Measurements from ENCODE around the gene PSMC1. TPM values are rescaled to one million over a fixed set of nuclear protein-coding genes. Genes with fewer than 3 reads are reported as not detected.

The PSMC1 gene
- total and polyA plus RNA-seq, 2 of the 4 experiments (the other 2 are of a cell fraction) = 181 to 194 TPM

DNA sequence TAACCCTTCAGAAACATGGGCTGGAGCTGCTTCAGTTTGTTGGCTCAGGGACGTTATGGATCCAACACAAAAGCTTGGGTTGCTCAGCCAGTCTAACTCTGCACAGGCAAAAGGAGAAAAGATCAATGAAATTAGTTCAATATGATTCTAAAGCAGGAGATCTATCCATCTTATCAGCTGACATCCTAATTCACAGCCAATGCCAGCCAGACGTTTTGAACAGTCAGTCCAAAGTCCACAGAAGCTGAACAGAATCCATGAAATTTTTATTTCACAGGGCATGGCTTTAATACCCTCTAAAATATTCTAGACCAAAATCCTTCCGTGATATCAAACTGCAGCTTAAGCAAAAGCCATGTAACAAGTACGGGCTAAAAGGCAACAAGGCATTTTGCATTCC lies 61.7 kb downstream of the PSMC1 start:
- Histone ChIP-seq H2AK5ac (ENCODE audit: low read depth, low read length) (no peak overlapping the region), H4K91ac (ENCODE audit: insufficient read depth, low read depth, low read length) (no peak overlapping the region), H3K4me3 (ENCODE audit: insufficient read depth, low read depth, low read length) (no peak overlapping the region), H3K4ac (ENCODE audit: low read depth, low read length) (no peak overlapping the region), H3K27ac (ENCODE audit: insufficient read depth, low read length) (no peak overlapping the region), H3K14ac (replicated peaks; ENCODE audit: low read depth, low read length) (no peak overlapping the region), H3K36me3 (ENCODE audit: control insufficient read depth, insufficient read depth, low read length) (peaks cover 9% of the 10 kb centered on the region), H3K27me3 (ENCODE audit: control insufficient read depth, insufficient read depth, low read length) (no peaks in the 10 kb centered on the region), H4K5ac (ENCODE audit: low read depth, low read length) (no peak overlapping the region), H3K4me2 (ENCODE audit: low read depth, low read length) (no peak overlapping the region), H2BK20ac (ENCODE audit: low read depth, low read length) (no peak overlapping the region), H3K9me1 (ENCODE audit: insufficient read depth, low read length) (no peaks in the 10 kb centered on the region), H3K79me1 (ENCODE audit: low read depth in 1 of 2, low read length in 2 of 2) (peaks cover 12 to 18% of the 10 kb centered on the region in 2 experiments), H4K20me1 (ENCODE audit: insufficient read depth, low read length) (no peaks in the 10 kb centered on the region; the same call in 1 of the 2 replicates), H4K8ac (ENCODE audit: low read depth in 2 of 2, low read length in 2 of 2) (no peak overlapping the region), H3K56ac (ENCODE audit: extremely low read depth, insufficient read depth, low read length) (no peak overlapping the region), H2BK5ac (ENCODE audit: low read depth, low read length, poor library complexity, severe bottlenecking) (no peak overlapping the region), H2AK9ac (replicated peaks; ENCODE audit: low read depth, low read length, poor library complexity) (no peak overlapping the region), H3K9ac (ENCODE audit: low read depth, low read length) (no peak overlapping the region), H3K18ac (ENCODE audit: low read depth, low read length) (no peak overlapping the region), H2AFZ (replicated peaks; ENCODE audit: low read length, poor library complexity) (no peak overlapping the region), H3K23ac (ENCODE audit: low read depth, low read length) (no peak overlapping the region), H2BK15ac (ENCODE audit: low read depth, low read length) (no peak overlapping the region), H3K4me1 (ENCODE audit: control insufficient read depth, insufficient read depth, low read length) (no peaks in the 10 kb centered on the region), H3K9me3 (ENCODE audit: control insufficient read depth, insufficient read depth, low read length) (no peaks in the 10 kb centered on the region), H2BK120ac (ENCODE audit: low read depth, low read length) (no peak overlapping the region)
- dilution Hi-C loops (cut with HindIII; ENCODE audit: low sequenced_read_pairs, unreplicated experiment) = no loop called here
- intact Hi-C loops (cut with micrococcal nuclease) = no loop called here
- ChIA-PET CTCF (interaction anchor here (0.6 to 1.4 kb wide), 3 partner anchors 13 to 968 kb away, joined by 3 to 7 read pairs (median 3); no protein-coding TSS in a partner anchor), POLR2A (ENCODE audit: unreplicated experiment) (no interaction called here)
- no TSS peak for BruUV-seq (replicated peaks)
- no peak for DNase-seq
- in situ Hi-C loops (cut with MboI; ENCODE audit: low sequenced_read_pairs) = no loop called here
- 67% methylated on average over 1 of the region's 4 CpGs; no CpG with 5 or more reads in 1 of the 2 experiments for WGBS, 2 experiments (ENCODE audit: extremely low coverage in 2 of 2, insufficient read length in 1 of 2)
- TF ChIP-seq RAD21 (IDR thresholded peaks at IDR 0.05; ENCODE audit: low read length) (no peak), SMC3 (IDR thresholded peaks at IDR 0.05; ENCODE audit: low read depth, low read length) (no peak), BHLHE40 (IDR thresholded peaks at IDR 0.05; ENCODE audit: low read depth, low read length) (no peak), POLR2A (IDR thresholded peaks at IDR 0.05; ENCODE audit: low read depth, low read length) (no peak), MAFK (IDR thresholded peaks at IDR 0.05; ENCODE audit: low read depth, low read length) (no peak), RCOR1 (IDR thresholded peaks at IDR 0.05; ENCODE audit: insufficient replicate concordance, low read length) (no peak), FOS (IDR thresholded peaks at IDR 0.05; ENCODE audit: low read depth, low read length) (no peak), MAZ (IDR thresholded peaks at IDR 0.05; ENCODE audit: borderline replicate concordance, low read depth, low read length) (no peak), CHD1 (IDR thresholded peaks at IDR 0.05; ENCODE audit: low read depth, low read length) (no peak), CEBPB (IDR thresholded peaks at IDR 0.05; ENCODE audit: low read depth, low read length) (no peak), MXI1 (IDR thresholded peaks at IDR 0.05; ENCODE audit: borderline replicate concordance, low read depth, low read length) (no peak), RFX5 (IDR thresholded peaks at IDR 0.05; ENCODE audit: low read depth, low read length) (no peak), NFE2L2 (IDR thresholded peaks at IDR 0.05; ENCODE audit: low read depth, low read length) (no peak)
- TF ChIP-seq, protein P1, sequence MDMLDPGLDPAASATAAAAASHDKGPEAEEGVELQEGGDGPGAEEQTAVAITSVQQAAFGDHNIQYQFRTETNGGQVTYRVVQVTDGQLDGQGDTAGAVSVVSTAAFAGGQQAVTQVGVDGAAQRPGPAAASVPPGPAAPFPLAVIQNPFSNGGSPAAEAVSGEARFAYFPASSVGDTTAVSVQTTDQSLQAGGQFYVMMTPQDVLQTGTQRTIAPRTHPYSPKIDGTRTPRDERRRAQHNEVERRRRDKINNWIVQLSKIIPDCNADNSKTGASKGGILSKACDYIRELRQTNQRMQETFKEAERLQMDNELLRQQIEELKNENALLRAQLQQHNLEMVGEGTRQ (IDR thresholded peaks at IDR 0.05; ENCODE audit: low read depth, low read length) = no peak
- TF ChIP-seq, protein P2, sequence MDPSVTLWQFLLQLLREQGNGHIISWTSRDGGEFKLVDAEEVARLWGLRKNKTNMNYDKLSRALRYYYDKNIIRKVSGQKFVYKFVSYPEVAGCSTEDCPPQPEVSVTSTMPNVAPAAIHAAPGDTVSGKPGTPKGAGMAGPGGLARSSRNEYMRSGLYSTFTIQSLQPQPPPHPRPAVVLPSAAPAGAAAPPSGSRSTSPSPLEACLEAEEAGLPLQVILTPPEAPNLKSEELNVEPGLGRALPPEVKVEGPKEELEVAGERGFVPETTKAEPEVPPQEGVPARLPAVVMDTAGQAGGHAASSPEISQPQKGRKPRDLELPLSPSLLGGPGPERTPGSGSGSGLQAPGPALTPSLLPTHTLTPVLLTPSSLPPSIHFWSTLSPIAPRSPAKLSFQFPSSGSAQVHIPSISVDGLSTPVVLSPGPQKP (IDR thresholded peaks at IDR 0.05; ENCODE audit: borderline replicate concordance, low read depth, low read length) = no peak
- TF ChIP-seq, protein P3, sequence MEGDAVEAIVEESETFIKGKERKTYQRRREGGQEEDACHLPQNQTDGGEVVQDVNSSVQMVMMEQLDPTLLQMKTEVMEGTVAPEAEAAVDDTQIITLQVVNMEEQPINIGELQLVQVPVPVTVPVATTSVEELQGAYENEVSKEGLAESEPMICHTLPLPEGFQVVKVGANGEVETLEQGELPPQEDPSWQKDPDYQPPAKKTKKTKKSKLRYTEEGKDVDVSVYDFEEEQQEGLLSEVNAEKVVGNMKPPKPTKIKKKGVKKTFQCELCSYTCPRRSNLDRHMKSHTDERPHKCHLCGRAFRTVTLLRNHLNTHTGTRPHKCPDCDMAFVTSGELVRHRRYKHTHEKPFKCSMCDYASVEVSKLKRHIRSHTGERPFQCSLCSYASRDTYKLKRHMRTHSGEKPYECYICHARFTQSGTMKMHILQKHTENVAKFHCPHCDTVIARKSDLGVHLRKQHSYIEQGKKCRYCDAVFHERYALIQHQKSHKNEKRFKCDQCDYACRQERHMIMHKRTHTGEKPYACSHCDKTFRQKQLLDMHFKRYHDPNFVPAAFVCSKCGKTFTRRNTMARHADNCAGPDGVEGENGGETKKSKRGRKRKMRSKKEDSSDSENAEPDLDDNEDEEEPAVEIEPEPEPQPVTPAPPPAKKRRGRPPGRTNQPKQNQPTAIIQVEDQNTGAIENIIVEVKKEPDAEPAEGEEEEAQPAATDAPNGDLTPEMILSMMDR (conservative IDR thresholded peaks at IDR 0.05; ENCODE audit: low read depth, low read length) = no peak
- ATAC-seq (ENCODE audit: low read depth) = no peak

Data from IMR-90 (cell line).